IMR-90 (cell line): Measurements from ENCODE around the gene FOXC1. TPM values are rescaled to one million over a fixed set of nuclear protein-coding genes. Genes with fewer than 3 reads are reported as not detected.

Experiments
- ATAC-seq: fragments of 200-7000 bp; cut with Tn5 transposase; 2 replicates; pipeline ENCODE4 v1.9.1; 2020; ENCODE audit warnings: low read depth, mild to moderate bottlenecking, moderate library complexity
- BruUV-seq: library from RNA; stranded (reverse); fragments of 400-500 nt; replicated peaks from 2 replicates; lab custom pipeline; 2021; lab: Mats Ljungman, UMichigan
- CTCF ChIA-PET: fragments of 300-600 bp; formaldehyde crosslinking; extraction: SDS; loops from one replicate; lab custom pipeline; 2021; ENCODE audit warnings: antibody characterized with exemption; lab: Yijun Ruan, JAX
- POLR2A ChIA-PET: fragments of 300-600 bp; sonication (Branson Sonifier 250); formaldehyde crosslinking; loops from one replicate; lab custom pipeline; 2022; ENCODE audit warnings: antibody characterized with exemption; ENCODE audit not compliant: unreplicated experiment; lab: Charles Lee
- DNase-seq: peaks from one replicate; pipeline ENCODE4 v3.0.0; 2013
- H2AFZ ChIP-seq: replicated peaks from 2 replicates; pipeline ENCODE3; 2013; ENCODE audit warnings: low read length, mild to moderate bottlenecking; ENCODE audit not compliant: poor library complexity
- H2AK5ac ChIP-seq: 2 replicates; pipeline ENCODE4 v1.6.1; 2013; ENCODE audit warnings: low read depth, low read length, inconsistent platforms
- H2AK9ac ChIP-seq: replicated peaks from 2 replicates; pipeline ENCODE3; 2013; ENCODE audit warnings: mild to moderate bottlenecking, low read depth, low read length, moderate library complexity; ENCODE audit not compliant: poor library complexity
- H2BK120ac ChIP-seq: 2 replicates; pipeline ENCODE4 v1.6.1; 2013; ENCODE audit warnings: low read depth, low read length, inconsistent platforms
- H2BK15ac ChIP-seq: 3 replicates; pipeline ENCODE4 v1.6.1; 2013; ENCODE audit warnings: low read depth, low read length, inconsistent platforms
- H2BK20ac ChIP-seq: 2 replicates; pipeline ENCODE4 v1.6.1; 2013; ENCODE audit warnings: low read depth, mild to moderate bottlenecking, inconsistent platforms, low read length, moderate library complexity
- H2BK5ac ChIP-seq: 2 replicates; pipeline ENCODE4 v1.6.1; 2013; ENCODE audit warnings: mild to moderate bottlenecking, low read depth, low read length, inconsistent platforms; ENCODE audit not compliant: poor library complexity, severe bottlenecking
- H3K14ac ChIP-seq: replicated peaks from 2 replicates; pipeline ENCODE4 v1.6.1; 2013; ENCODE audit warnings: low read depth, low read length, inconsistent platforms
- H3K18ac ChIP-seq: 2 replicates; pipeline ENCODE4 v1.6.1; 2013; ENCODE audit warnings: low read depth, low read length, control low read depth
- H3K23ac ChIP-seq: 2 replicates; pipeline ENCODE4 v1.6.1; 2013; ENCODE audit warnings: low read depth, low read length, inconsistent platforms
- H3K27ac ChIP-seq: 2 replicates; pipeline ENCODE4 v1.5.1; 2013; ENCODE audit warnings: mild to moderate bottlenecking, control low read depth, low read length; ENCODE audit not compliant: insufficient read depth
- H3K27me3 ChIP-seq: 2 replicates; pipeline ENCODE4 v1.6.1; 2013; ENCODE audit warnings: low read length; ENCODE audit not compliant: control insufficient read depth, insufficient read depth
- H3K36me3 ChIP-seq: 2 replicates; pipeline ENCODE4 v1.6.1; 2013; ENCODE audit warnings: low read length, mixed read lengths; ENCODE audit not compliant: control insufficient read depth, insufficient read depth
- H3K4ac ChIP-seq: 2 replicates; pipeline ENCODE4 v1.6.1; 2013; ENCODE audit warnings: low read depth, low read length, inconsistent platforms
- H3K4me1 ChIP-seq: 2 replicates; pipeline ENCODE4 v1.6.1; 2013; ENCODE audit warnings: low read length, mixed read lengths; ENCODE audit not compliant: control insufficient read depth, insufficient read depth
- H3K4me2 ChIP-seq: 2 replicates; pipeline ENCODE4 v1.6.1; 2013; ENCODE audit warnings: low read depth, mild to moderate bottlenecking, control low read depth, low read length, moderate library complexity
- H3K4me3 ChIP-seq: 2 replicates; pipeline ENCODE4 v1.5.1; 2013; ENCODE audit warnings: low read depth, mild to moderate bottlenecking, control low read depth, low read length, moderate library complexity; ENCODE audit not compliant: insufficient read depth
- H3K56ac ChIP-seq: 2 replicates; pipeline ENCODE4 v1.6.1; 2013; ENCODE audit warnings: low read length, inconsistent platforms; ENCODE audit not compliant: insufficient read depth; ENCODE audit errors: extremely low read depth
- H3K79me1 ChIP-seq, 2 experiments: 2 replicates each; pipeline ENCODE4 v1.6.1; 2013; ENCODE audit warnings: low read length in 2 of 2, inconsistent platforms in 1 of 2, low read depth in 1 of 2
- H3K9ac ChIP-seq: 2 replicates; pipeline ENCODE4 v1.6.1; 2013; ENCODE audit warnings: low read depth, low read length, control low read depth
- H3K9me1 ChIP-seq: 2 replicates; pipeline ENCODE4 v1.6.1; 2013; ENCODE audit warnings: low read length, inconsistent platforms; ENCODE audit not compliant: insufficient read depth
- H3K9me3 ChIP-seq: 2 replicates; pipeline ENCODE4 v1.6.1; 2013; ENCODE audit warnings: low read length; ENCODE audit not compliant: control insufficient read depth, insufficient read depth
- H4K20me1 ChIP-seq: 2 replicates; pipeline ENCODE4 v1.6.1; 2013; ENCODE audit warnings: low read length, inconsistent platforms; ENCODE audit not compliant: insufficient read depth
- H4K5ac ChIP-seq: 2 replicates; pipeline ENCODE4 v1.6.1; 2013; ENCODE audit warnings: mild to moderate bottlenecking, low read depth, low read length, control low read depth
- H4K8ac ChIP-seq, 2 experiments: 2 replicates each; pipeline ENCODE4 v1.6.1; 2013; ENCODE audit warnings: low read depth in 2 of 2, low read length in 2 of 2, control low read depth in 1 of 2, inconsistent platforms in 1 of 2
- H4K91ac ChIP-seq: 2 replicates; pipeline ENCODE4 v1.6.1; 2013; ENCODE audit warnings: low read depth, low read length, inconsistent platforms; ENCODE audit not compliant: insufficient read depth
- BHLHE40 ChIP-seq: fragments of 150-350 bp; IDR thresholded peaks from 2 replicates; pipeline ENCODE4 v1.6.1; 2016; ENCODE audit warnings: mild to moderate bottlenecking, low read depth, low read length
- CHD1 ChIP-seq: IDR thresholded peaks from 2 replicates; pipeline ENCODE4 v1.6.1; 2012; ENCODE audit warnings: low read depth, low read length, improper control_type of control experiment
- MAFK ChIP-seq: IDR thresholded peaks from 2 replicates; pipeline ENCODE4 v1.6.1; 2012; ENCODE audit warnings: low read depth, low read length, improper control_type of control experiment
- MAZ ChIP-seq: IDR thresholded peaks from 2 replicates; pipeline ENCODE4 v1.6.1; 2012; ENCODE audit warnings: low read depth, mild to moderate bottlenecking, low read length, improper control_type of control experiment, moderate library complexity, borderline replicate concordance
- MXI1 ChIP-seq: IDR thresholded peaks from 2 replicates; pipeline ENCODE4 v1.6.1; 2012; ENCODE audit warnings: low read depth, mild to moderate bottlenecking, low read length, moderate library complexity, borderline replicate concordance
- NFE2L2 ChIP-seq: fragments of 150-350 bp; IDR thresholded peaks from 2 replicates; pipeline ENCODE4 v1.6.1; 2016; ENCODE audit warnings: low read depth, mild to moderate bottlenecking, low read length
- POLR2A ChIP-seq: IDR thresholded peaks from 2 replicates; pipeline ENCODE4 v1.6.1; 2012; ENCODE audit warnings: mild to moderate bottlenecking, low read depth, low read length
- RCOR1 ChIP-seq: IDR thresholded peaks from 2 replicates; pipeline ENCODE4 v1.6.1; 2012; ENCODE audit warnings: mild to moderate bottlenecking, low read length, improper control_type of control experiment; ENCODE audit not compliant: insufficient replicate concordance
- RFX5 ChIP-seq: IDR thresholded peaks from 2 replicates; pipeline ENCODE4 v1.8.0; 2012; ENCODE audit warnings: low read depth, mild to moderate bottlenecking, low read length, moderate library complexity
- WGBS, 2 experiments: methylation state at CpG; one replicate each; pipeline versions ENCODE4 v1.1.5 to v1.1.7; 2013; ENCODE audit warnings: missing lambda C conversion rate in 2 of 2; ENCODE audit not compliant: insufficient read length in 1 of 2; ENCODE audit errors: extremely low coverage in 2 of 2; 5-methylcytosine and 5-hydroxymethylcytosine counted together
- dilution Hi-C: fragments of 300-500 bp; cut with HindIII; formaldehyde crosslinking; loops from one replicate; pipeline ENCODE4 v1.14.3; 2018; ENCODE audit warnings: low sequenced_read_pairs; ENCODE audit not compliant: unreplicated experiment
- in situ Hi-C: fragments of 300-500 bp; cut with MboI; formaldehyde crosslinking; loops from 3 replicates; pipeline ENCODE4 v1.14.3; 2019; ENCODE audit warnings: low sequenced_read_pairs, inconsistent platforms, mixed read lengths
- intact Hi-C: fragments of 100-400 bp; cut with micrococcal nuclease; formaldehyde crosslinking; loops from 2 replicates; pipeline ENCODE4 v1.10.0; 2022
- polyA plus RNA-seq, 3 experiments: library from polyadenylated mRNA; depleted of rRNA; stranded (reverse); fragments of >200 nt; gene quantifications; 2 replicates each; pipeline ENCODE4 v1.2.3, GENCODE V29; 2012; ENCODE audit warnings: low replicate concordance in 1 of 3
- total RNA-seq: library from RNA; depleted of rRNA; stranded (reverse); fragments of >200 nt; gene quantifications from 2 replicates; pipeline ENCODE4 v1.2.3, GENCODE V29; 2012
- TF ChIP-seq, protein P1 (sequence below): fragments of 150-350 bp; IDR thresholded peaks from 2 replicates; pipeline ENCODE4 v1.6.1; 2016; ENCODE audit warnings: low read depth, mild to moderate bottlenecking, low read length, moderate library complexity, borderline replicate concordance
- TF ChIP-seq, protein P2 (sequence below): fragments of 150-350 bp; IDR thresholded peaks from 2 replicates; pipeline ENCODE4 v1.6.1; 2017; ENCODE audit warnings: mild to moderate bottlenecking, antibody characterized with exemption, low read length, low read depth
- TF ChIP-seq, protein P3 (sequence below): conservative IDR thresholded peaks from 2 replicates; pipeline ENCODE4 v1.5.1; 2012; ENCODE audit warnings: mild to moderate bottlenecking, low read depth, low read length, improper control_type of control experiment

The FOXC1 gene
- total and polyA plus RNA-seq, 2 of the 4 experiments (the other 2 are of a cell fraction): 1.3 to 4.0 TPM

DNA sequence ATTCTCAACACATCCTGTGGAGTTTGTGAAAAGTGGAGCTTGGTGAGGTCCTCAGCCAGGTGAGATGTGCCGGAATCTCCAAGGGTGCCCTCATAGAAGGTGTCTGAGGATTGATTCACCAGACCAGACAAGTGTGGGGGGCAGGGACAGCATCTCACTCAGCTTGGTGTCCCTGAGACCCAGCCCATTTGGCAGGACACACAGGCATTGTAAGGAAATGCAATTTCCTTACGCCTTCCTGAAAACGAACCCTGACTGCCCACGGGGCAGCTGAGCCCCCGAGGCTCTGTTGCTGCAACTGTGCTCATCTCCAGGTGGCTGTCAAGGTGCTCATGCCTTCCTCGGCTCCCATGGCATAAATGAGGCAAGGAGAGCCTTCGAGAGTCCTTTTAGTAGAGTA lies 33.4 kb downstream of the FOXC1 start:
- intact Hi-C loops: no loop called here

More for the DNA sequence above, 33.4 kb downstream of the FOXC1 start:
- in situ Hi-C loops (no loop called here), dilution Hi-C loops (no loop called here)
- no peaks in the 10 kb centered on the region for H3K27me3 ChIP-seq
- no peaks in the 10 kb centered on the region for H4K20me1 ChIP-seq
- 100% methylated on average over 1 of the region's 7 CpGs; no CpG with 5 or more reads in 1 of the 2 experiments for WGBS, 2 experiments
- no peaks in the 10 kb centered on the region; the same call in 1 of the 2 replicates for H3K9me3 ChIP-seq
- H3K23ac ChIP-seq: no peak overlapping the region
- H2BK15ac ChIP-seq: no peak overlapping the region
- TF ChIP-seq, protein P1, sequence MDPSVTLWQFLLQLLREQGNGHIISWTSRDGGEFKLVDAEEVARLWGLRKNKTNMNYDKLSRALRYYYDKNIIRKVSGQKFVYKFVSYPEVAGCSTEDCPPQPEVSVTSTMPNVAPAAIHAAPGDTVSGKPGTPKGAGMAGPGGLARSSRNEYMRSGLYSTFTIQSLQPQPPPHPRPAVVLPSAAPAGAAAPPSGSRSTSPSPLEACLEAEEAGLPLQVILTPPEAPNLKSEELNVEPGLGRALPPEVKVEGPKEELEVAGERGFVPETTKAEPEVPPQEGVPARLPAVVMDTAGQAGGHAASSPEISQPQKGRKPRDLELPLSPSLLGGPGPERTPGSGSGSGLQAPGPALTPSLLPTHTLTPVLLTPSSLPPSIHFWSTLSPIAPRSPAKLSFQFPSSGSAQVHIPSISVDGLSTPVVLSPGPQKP: no peak
- TF ChIP-seq, protein P2, sequence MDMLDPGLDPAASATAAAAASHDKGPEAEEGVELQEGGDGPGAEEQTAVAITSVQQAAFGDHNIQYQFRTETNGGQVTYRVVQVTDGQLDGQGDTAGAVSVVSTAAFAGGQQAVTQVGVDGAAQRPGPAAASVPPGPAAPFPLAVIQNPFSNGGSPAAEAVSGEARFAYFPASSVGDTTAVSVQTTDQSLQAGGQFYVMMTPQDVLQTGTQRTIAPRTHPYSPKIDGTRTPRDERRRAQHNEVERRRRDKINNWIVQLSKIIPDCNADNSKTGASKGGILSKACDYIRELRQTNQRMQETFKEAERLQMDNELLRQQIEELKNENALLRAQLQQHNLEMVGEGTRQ: no peak
- TF ChIP-seq, protein P3, sequence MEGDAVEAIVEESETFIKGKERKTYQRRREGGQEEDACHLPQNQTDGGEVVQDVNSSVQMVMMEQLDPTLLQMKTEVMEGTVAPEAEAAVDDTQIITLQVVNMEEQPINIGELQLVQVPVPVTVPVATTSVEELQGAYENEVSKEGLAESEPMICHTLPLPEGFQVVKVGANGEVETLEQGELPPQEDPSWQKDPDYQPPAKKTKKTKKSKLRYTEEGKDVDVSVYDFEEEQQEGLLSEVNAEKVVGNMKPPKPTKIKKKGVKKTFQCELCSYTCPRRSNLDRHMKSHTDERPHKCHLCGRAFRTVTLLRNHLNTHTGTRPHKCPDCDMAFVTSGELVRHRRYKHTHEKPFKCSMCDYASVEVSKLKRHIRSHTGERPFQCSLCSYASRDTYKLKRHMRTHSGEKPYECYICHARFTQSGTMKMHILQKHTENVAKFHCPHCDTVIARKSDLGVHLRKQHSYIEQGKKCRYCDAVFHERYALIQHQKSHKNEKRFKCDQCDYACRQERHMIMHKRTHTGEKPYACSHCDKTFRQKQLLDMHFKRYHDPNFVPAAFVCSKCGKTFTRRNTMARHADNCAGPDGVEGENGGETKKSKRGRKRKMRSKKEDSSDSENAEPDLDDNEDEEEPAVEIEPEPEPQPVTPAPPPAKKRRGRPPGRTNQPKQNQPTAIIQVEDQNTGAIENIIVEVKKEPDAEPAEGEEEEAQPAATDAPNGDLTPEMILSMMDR: no peak
- TF ChIP-seq RFX5: no peak
- TF ChIP-seq RCOR1: no peak
- no peak for TF ChIP-seq MXI1
- TF ChIP-seq NFE2L2: no peak
- TF ChIP-seq CHD1: no peak
- no peak for TF ChIP-seq MAZ
- TF ChIP-seq MAFK: no peak
- no peak for TF ChIP-seq POLR2A
- no peak for TF ChIP-seq BHLHE40
- no peak overlapping the region for H2BK20ac ChIP-seq
- ATAC-seq: no peak
- H3K9ac ChIP-seq: no peak overlapping the region
- H2AFZ ChIP-seq: no peak overlapping the region
- H3K4me1 ChIP-seq: no peaks in the 10 kb centered on the region
- no peak overlapping the region for H3K56ac ChIP-seq
- H3K79me1 ChIP-seq: no peaks in the 10 kb centered on the region
- no peak overlapping the region; the same call in 1 of the 2 replicates for H3K4ac ChIP-seq
- H3K9me1 ChIP-seq: peaks cover 7% of the 10 kb centered on the region
- no peak overlapping the region for H2BK120ac ChIP-seq
- H3K4me3 ChIP-seq: no peak overlapping the region
- H3K4me2 ChIP-seq: no peak overlapping the region
- no peak overlapping the region for H3K27ac ChIP-seq
- no peak overlapping the region for H2AK5ac ChIP-seq
- H2BK5ac ChIP-seq: no peak overlapping the region
- no peak for DNase-seq
- POLR2A ChIA-PET: no interaction called here
- BruUV-seq: no TSS peak
- H3K36me3 ChIP-seq: no peaks in the 10 kb centered on the region
- no peak overlapping the region for H4K8ac ChIP-seq
- H4K91ac ChIP-seq: no peak overlapping the region
- H4K5ac ChIP-seq: no peak overlapping the region
- H2AK9ac ChIP-seq: no peak overlapping the region
- H3K14ac ChIP-seq: no peak overlapping the region
- H3K18ac ChIP-seq: no peak overlapping the region
- CTCF ChIA-PET: no interaction called here
